Measurements from ENCODE around the gene CCDC33.
A peak's percentile ranks its signal among the peaks of the same experiment; 100 is the strongest.

CCDC33 gene

DNA sequence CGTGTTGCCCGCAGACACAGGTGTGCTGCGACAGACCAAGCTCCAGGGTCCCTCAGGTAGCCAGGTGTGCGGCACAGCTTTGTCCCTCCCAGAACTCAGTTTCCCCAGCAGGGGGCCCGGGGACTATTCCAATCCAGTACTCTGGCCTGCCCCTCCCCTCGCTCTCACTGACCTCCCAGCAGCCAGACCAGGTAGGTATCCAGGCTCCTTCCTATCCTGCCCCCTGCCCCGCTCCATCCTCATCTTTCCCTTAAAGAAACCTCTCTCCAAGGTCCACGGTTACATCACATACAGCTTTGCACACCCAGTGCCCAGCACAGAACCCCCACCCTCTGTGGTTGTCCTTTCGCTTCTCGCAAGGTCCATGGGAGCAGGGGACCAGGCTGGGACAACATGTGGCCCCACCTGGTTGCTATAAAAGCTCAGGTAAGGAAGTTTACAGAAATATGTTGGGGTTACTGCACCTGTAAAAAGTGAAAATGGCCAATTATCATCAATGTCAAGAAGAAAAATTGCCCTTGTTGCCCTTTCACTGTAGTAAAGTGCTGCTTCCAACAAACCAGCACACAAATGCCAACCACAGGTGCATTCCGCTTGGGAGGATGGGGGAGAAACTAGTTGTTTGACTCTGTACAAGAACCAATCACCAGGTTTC, 138.6 kb downstream of the CCDC33 start:
- peaks cover 0 to 35% of the 10 kb centered on the region in 2 donors for H3K27me3 ChIP-seq
- no peaks in the 10 kb centered on the region for H3K36me3 ChIP-seq
- no peak for DNase-seq
- TF ChIP-seq, protein P1, sequence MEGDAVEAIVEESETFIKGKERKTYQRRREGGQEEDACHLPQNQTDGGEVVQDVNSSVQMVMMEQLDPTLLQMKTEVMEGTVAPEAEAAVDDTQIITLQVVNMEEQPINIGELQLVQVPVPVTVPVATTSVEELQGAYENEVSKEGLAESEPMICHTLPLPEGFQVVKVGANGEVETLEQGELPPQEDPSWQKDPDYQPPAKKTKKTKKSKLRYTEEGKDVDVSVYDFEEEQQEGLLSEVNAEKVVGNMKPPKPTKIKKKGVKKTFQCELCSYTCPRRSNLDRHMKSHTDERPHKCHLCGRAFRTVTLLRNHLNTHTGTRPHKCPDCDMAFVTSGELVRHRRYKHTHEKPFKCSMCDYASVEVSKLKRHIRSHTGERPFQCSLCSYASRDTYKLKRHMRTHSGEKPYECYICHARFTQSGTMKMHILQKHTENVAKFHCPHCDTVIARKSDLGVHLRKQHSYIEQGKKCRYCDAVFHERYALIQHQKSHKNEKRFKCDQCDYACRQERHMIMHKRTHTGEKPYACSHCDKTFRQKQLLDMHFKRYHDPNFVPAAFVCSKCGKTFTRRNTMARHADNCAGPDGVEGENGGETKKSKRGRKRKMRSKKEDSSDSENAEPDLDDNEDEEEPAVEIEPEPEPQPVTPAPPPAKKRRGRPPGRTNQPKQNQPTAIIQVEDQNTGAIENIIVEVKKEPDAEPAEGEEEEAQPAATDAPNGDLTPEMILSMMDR (IDR thresholded peaks at IDR 0.05) = no peak
- H3K4me3 ChIP-seq = peak overlapping the region; percentile 56 to 58
- H3K27ac ChIP-seq = no peak overlapping the region
- H3K9me3 ChIP-seq = no peaks in the 10 kb centered on the region
- peaks cover 0 to 19% (median 12%) of the 10 kb centered on the region in 4 donors for H3K4me1 ChIP-seq
- intact Hi-C loops (cut with DNase I; ENCODE audit: low total_unique reads) = loop anchor here (5.0 kb wide), 1 partner anchor 258 kb away; no protein-coding TSS in a partner anchor

DNA sequence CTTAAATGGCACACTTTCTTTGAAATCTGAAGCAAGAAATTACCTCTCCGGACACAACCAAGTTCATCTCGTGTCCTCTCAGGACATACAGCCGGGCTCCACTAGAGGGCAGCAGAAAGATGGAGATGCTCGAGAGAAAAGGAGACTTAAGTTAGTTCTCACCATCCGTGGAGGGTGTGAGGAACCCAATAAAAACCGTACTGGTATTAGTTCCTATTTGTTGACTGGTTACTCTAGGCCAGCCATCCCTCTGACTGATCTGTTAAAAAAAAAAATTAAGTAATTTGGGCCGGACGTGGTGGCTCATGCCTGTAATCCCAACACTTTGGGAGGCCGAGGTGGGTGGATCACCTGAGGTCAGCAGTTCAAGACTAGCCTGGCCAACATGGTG, 139.2 kb downstream of the CCDC33 start:
- Histone ChIP-seq H3K4me1 (peaks cover 0 to 19% (median 12%) of the 10 kb centered on the region in 4 donors), H3K36me3 (no peaks in the 10 kb centered on the region), H3K9me3 (no peaks in the 10 kb centered on the region), H3K27me3 (peaks cover 0 to 33% of the 10 kb centered on the region in 2 donors), H3K27ac (no peak overlapping the region), H3K4me3 (no peak overlapping the region)
- DNase-seq = peak; percentile 83 to 90
- TF ChIP-seq, protein P1 (IDR thresholded peaks at IDR 0.05) = peak; percentile 78 to 87
- intact Hi-C loops (cut with DNase I; ENCODE audit: low total_unique reads) = no loop called here

DNA sequence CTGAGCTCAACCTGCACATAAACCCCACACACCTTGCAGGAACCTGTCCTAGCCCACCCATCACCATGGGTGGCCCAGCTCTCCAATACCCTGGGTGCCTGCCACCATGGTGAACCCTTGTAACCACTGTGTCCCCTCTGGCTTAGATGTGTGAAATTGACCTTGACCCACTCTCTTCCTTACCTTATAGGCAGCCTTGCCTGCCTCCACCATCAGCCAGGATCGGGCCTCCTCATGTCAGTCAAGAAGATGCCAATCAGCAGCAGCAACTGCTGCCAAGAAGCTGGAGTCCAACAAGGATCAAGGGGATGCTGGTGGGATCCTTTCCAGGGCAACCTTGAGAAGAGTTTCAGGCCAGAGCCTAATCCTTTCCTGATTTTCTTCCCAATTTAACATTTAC, 140.1 kb downstream of the CCDC33 start:
- Histone ChIP-seq H3K4me3 (no peak overlapping the region), H3K27ac (no peak overlapping the region), H3K36me3 (no peaks in the 10 kb centered on the region), H3K4me1 (peaks cover 0 to 19% (median 12%) of the 10 kb centered on the region in 4 donors), H3K27me3 (peaks cover 0 to 34% of the 10 kb centered on the region in 2 donors), H3K9me3 (no peaks in the 10 kb centered on the region)
- TF ChIP-seq, protein P1 (IDR thresholded peaks at IDR 0.05) = no peak
- DNase-seq = no peak
- intact Hi-C loops (cut with DNase I; ENCODE audit: low total_unique reads) = loop anchor here (2.0 kb wide), 1 partner anchor 59 kb away; no protein-coding TSS in a partner anchor

DNA sequence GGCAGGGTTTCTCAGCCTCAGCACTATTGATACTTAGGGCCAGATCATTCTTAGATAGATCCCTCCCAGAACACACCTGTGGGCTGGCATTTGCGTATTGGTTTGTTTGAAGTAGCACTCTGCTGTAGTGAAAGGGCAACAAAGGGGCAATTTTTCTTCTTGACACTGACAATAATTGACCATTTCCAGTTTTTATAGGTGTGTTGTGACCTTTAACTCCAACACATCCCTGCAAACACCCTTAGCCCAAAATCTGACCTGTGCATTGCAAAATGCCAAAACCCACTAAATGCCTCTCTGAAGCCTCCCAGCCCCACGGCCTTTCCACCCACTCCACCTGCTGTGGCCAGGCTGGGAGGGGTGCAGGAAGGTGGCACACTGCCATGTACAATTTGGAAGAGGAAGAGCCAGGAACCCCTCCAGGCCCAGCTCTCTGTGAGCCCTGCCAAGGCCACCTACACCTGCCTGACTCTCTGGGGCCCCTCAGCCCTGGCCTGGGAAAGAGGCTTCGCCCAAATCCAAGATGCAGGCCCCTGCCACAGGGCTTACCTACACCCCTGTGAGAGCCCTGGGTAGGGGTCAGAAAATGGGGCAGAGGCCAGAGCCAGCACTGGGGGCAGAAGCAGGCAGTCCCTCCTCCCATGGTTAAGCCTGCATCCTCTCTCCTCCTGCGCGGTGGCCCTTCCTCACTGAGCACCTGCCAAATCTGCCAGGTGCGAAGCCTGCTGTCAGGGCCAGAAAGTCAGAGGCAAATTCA, 140.9 kb downstream of the CCDC33 start:
- no peak for DNase-seq
- no peaks in the 10 kb centered on the region for H3K36me3 ChIP-seq
- no peaks in the 10 kb centered on the region for H3K9me3 ChIP-seq
- TF ChIP-seq, protein P1 (IDR thresholded peaks at IDR 0.05) = no peak
- H3K4me3 ChIP-seq = no peak overlapping the region
- intact Hi-C loops (cut with DNase I; ENCODE audit: low total_unique reads) = loop anchor here (2.0 kb wide), 1 partner anchor 58 kb away; no protein-coding TSS in a partner anchor
- no peak overlapping the region for H3K27ac ChIP-seq
- peaks cover 0 to 32% of the 10 kb centered on the region in 2 donors for H3K27me3 ChIP-seq
- peaks cover 0 to 22% (median 12%) of the 10 kb centered on the region in 4 donors for H3K4me1 ChIP-seq

DNA sequence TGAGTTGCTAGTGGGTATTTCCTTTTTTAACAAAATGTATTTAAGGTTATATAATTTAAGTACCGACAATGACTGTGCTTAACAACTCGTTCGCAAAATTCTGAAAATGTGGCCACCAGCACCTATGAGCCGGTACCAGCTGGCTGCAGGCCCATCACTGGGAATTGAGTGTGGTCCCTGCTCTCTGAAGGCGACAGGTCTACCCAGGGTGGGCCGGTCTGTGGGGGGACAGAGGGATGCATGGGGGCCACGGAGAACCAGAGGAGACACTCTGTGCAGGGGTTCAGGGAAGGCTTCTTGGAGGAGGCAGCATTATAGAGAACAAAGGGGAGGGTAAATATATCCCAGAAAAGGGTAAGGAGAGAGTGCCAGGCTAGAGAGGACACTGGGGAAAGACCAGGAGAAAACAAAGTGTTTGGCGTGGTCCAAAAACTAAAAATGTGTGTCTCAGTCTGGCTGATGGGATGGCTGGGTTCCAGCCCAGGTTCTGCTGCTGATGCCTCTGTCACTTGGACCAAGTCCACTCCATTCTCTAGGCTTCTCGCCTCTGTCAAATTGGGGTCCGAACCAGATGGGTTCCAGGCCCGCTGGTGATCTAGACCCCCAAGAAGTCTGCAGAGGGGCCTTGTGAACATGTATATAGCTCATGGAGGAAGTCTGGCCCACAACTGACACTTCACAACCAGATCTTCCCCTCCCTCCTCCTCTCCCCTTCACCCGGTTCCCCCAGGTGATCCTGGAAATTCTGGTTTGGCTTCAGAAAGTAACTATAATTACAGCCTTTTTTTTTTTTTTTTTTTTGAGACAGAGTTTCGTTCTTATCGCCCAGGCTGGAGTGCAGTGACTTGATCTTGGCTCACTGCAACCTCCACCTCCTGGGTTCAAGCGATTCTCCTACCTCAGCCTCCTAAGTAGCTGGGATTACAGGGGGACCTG, 142.0 kb downstream of the CCDC33 start:
- no peak for DNase-seq
- Histone ChIP-seq H3K27ac (no peak overlapping the region), H3K36me3 (no peaks in the 10 kb centered on the region), H3K9me3 (no peaks in the 10 kb centered on the region), H3K4me1 (peaks cover 0 to 27% (median 12%) of the 10 kb centered on the region in 4 donors), H3K27me3 (peaks cover 0 to 28% of the 10 kb centered on the region in 2 donors), H3K4me3 (no peak overlapping the region)
- intact Hi-C loops (cut with DNase I; ENCODE audit: low total_unique reads) = loop anchor here (2.0 kb wide), 1 partner anchor 57 kb away; no protein-coding TSS in a partner anchor
- TF ChIP-seq, protein P1 (IDR thresholded peaks at IDR 0.05) = no peak

Measured in tibial artery (tissue), 4 donors.